ENCODE results near the gene NOP16.

DNA sequence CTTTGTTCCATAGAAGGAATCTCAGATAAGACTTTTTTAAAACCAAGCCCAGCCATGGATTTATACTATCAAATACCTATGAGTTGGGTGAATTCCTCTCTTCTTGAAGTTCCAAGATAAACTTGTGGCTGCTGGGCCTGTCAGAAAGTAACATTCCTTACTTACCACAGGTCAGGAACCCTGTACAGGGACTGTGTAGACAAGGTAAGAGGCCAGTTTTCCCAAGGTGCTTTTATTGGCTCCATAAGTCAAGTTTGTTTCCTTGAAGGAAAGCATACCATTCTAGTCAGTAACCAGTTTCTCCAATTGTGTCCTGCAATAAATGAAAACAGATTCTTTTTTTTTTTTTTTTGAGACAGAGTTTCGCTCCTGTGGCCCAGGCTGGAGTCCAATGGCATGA, 36.7 kb upstream of the NOP16 start:
- TF ChIP-seq, protein P1, sequence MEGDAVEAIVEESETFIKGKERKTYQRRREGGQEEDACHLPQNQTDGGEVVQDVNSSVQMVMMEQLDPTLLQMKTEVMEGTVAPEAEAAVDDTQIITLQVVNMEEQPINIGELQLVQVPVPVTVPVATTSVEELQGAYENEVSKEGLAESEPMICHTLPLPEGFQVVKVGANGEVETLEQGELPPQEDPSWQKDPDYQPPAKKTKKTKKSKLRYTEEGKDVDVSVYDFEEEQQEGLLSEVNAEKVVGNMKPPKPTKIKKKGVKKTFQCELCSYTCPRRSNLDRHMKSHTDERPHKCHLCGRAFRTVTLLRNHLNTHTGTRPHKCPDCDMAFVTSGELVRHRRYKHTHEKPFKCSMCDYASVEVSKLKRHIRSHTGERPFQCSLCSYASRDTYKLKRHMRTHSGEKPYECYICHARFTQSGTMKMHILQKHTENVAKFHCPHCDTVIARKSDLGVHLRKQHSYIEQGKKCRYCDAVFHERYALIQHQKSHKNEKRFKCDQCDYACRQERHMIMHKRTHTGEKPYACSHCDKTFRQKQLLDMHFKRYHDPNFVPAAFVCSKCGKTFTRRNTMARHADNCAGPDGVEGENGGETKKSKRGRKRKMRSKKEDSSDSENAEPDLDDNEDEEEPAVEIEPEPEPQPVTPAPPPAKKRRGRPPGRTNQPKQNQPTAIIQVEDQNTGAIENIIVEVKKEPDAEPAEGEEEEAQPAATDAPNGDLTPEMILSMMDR (IDR thresholded peaks at IDR 0.05), result no peak
- TF ChIP-seq POLR2A (IDR thresholded peaks at IDR 0.05), result no peak
